Right atrium auricular region (tissue), 2 donors: ENCODE results near the gene STAT1. TPM values are rescaled to one million over a fixed set of nuclear protein-coding genes. Genes with fewer than 3 reads are reported as not detected.

ENCODE experiments used
- DNase-seq: peaks from one replicate; pipeline ENCODE4 v3.0.0-alpha.2; 2019; ENCODE audit warnings: low spot score
- H3K27ac ChIP-seq, 2 donors: fragments of 200-600 bp; sonication (generic); 1 replicate in 1 of 2; 2 replicates in 1 of 2; pipeline ENCODE4 v1.5.1; 2016 to 2019
- H3K27me3 ChIP-seq, 2 donors: fragments of 200-600 bp; sonication (generic); one replicate each; pipeline versions ENCODE4 v1.5.1 to v1.6.0; 2017 to 2019
- H3K36me3 ChIP-seq: fragments of 200-600 bp; sonication (generic); one replicate; pipeline ENCODE4 v1.5.1; 2016
- H3K4me1 ChIP-seq, 2 donors: fragments of 200-600 bp; sonication (generic); one replicate each; pipeline versions ENCODE4 v1.5.1 to v1.6.0; 2017 to 2019
- H3K4me3 ChIP-seq, 2 donors: fragments of 200-600 bp; sonication (generic); 1 replicate in 1 of 2; 2 replicates in 1 of 2; pipeline ENCODE4 v1.5.1; 2017 to 2019; ENCODE audit warnings: mild to moderate bottlenecking in 1 of 2, moderate library complexity in 1 of 2
- H3K9me3 ChIP-seq, 2 donors: fragments of 200-600 bp; sonication (generic); one replicate each; pipeline ENCODE4 v1.5.1; 2019
- total RNA-seq, 2 donors: library from RNA; depleted of rRNA; stranded (reverse); fragments of >200 nt; gene quantifications; one replicate each; pipeline ENCODE4 v1.1.0, GENCODE V29; 2016
- TF ChIP-seq, protein P1 (sequence below), 2 donors: fragments of 200-600 bp; sonication (generic); IDR thresholded peaks; one replicate each; pipeline ENCODE4 v1.5.1; 2019; ENCODE audit warnings: antibody characterized with exemption in 2 of 2

STAT1 gene
- total RNA-seq, 2 donors from 2014 or later, result 34.8 to 36.6 TPM

GRCh38 chr2:191003405-191004309 is 10.3 kb downstream of the STAT1 start:
- Histone ChIP-seq H3K36me3 (peaks cover 89% of the 10 kb centered on the region), H3K27ac (no peak overlapping the region), H3K4me1 (no peaks in the 10 kb centered on the region), H3K27me3 (no peaks in the 10 kb centered on the region), H3K9me3 (no peaks in the 10 kb centered on the region), H3K4me3 (no peak overlapping the region)
- TF ChIP-seq, protein P1, sequence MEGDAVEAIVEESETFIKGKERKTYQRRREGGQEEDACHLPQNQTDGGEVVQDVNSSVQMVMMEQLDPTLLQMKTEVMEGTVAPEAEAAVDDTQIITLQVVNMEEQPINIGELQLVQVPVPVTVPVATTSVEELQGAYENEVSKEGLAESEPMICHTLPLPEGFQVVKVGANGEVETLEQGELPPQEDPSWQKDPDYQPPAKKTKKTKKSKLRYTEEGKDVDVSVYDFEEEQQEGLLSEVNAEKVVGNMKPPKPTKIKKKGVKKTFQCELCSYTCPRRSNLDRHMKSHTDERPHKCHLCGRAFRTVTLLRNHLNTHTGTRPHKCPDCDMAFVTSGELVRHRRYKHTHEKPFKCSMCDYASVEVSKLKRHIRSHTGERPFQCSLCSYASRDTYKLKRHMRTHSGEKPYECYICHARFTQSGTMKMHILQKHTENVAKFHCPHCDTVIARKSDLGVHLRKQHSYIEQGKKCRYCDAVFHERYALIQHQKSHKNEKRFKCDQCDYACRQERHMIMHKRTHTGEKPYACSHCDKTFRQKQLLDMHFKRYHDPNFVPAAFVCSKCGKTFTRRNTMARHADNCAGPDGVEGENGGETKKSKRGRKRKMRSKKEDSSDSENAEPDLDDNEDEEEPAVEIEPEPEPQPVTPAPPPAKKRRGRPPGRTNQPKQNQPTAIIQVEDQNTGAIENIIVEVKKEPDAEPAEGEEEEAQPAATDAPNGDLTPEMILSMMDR (IDR thresholded peaks at IDR 0.05), result no peak
- DNase-seq, result no peak

GRCh38 chr2:191001624-191002023 is 12.3 kb downstream of the STAT1 start:
- H3K9me3 ChIP-seq, result no peaks in the 10 kb centered on the region
- no peak overlapping the region for H3K27ac ChIP-seq
- peaks cover 90% of the 10 kb centered on the region for H3K36me3 ChIP-seq
- H3K27me3 ChIP-seq, result no peaks in the 10 kb centered on the region
- no peaks in the 10 kb centered on the region for H3K4me1 ChIP-seq
- TF ChIP-seq, protein P1 (IDR thresholded peaks at IDR 0.05), result no peak
- H3K4me3 ChIP-seq, result no peak overlapping the region
- no peak for DNase-seq

GRCh38 chr2:191001032-191001431 is 12.9 kb downstream of the STAT1 start:
- H3K36me3 ChIP-seq, result peaks cover 90% of the 10 kb centered on the region
- H3K4me1 ChIP-seq, result no peaks in the 10 kb centered on the region
- H3K4me3 ChIP-seq, result no peak overlapping the region
- TF ChIP-seq, protein P1 (IDR thresholded peaks at IDR 0.05), result no peak
- H3K27ac ChIP-seq, result peak overlapping the region in 1 of 2 donors; percentile 25
- no peaks in the 10 kb centered on the region for H3K9me3 ChIP-seq
- H3K27me3 ChIP-seq, result no peaks in the 10 kb centered on the region
- no peak for DNase-seq

DNA sequence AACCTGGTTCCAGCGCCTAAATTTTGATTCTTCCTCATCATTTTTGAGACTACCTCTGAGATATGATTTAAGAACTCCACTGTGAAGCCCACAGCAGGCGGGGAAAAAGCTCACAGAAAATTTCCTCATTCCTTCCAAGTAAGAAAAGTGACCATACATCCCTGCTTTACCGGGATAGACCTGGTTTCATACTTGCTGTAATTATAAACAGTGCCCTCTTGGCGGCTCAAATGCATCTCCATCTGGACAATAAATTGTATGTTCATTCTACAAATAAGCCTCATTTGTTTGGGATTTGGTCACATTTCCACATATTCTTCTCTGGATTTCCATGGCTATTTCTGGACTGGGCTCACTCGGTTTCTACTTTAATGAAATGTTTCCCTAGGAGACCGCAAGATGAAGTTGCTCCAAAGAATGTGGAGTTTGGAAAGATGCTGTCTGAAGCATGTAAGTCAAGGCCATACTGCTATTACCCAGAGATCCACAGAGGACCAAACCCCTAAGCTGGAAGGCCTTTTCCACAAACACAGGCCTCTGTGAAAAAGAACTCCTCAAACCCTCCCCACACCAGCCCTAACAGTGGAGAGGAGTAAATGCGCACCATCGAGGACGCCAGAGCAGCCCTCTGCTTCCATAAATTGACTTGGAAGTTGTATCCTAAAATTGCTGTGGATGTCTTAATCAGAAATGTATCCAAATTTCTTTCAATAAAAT is 13.9 kb downstream of the STAT1 start:
- TF ChIP-seq, protein P1 (IDR thresholded peaks at IDR 0.05), result no peak
- H3K36me3 ChIP-seq, result peaks cover 90% of the 10 kb centered on the region
- peak overlapping the region in 1 of 2 donors; percentile 25 for H3K27ac ChIP-seq
- no peak for DNase-seq
- no peaks in the 10 kb centered on the region for H3K9me3 ChIP-seq
- no peak overlapping the region for H3K4me3 ChIP-seq
- H3K27me3 ChIP-seq, result no peaks in the 10 kb centered on the region
- H3K4me1 ChIP-seq, result no peaks in the 10 kb centered on the region

GRCh38 chr2:190999058-190999457 is 14.9 kb downstream of the STAT1 start:
- H3K9me3 ChIP-seq, result no peaks in the 10 kb centered on the region
- H3K36me3 ChIP-seq, result peaks cover 90% of the 10 kb centered on the region

More at GRCh38 chr2:190999058-190999457, 14.9 kb downstream of the STAT1 start:
- H3K27ac ChIP-seq, result no peak overlapping the region
- H3K4me3 ChIP-seq, result no peak overlapping the region
- no peaks in the 10 kb centered on the region for H3K27me3 ChIP-seq
- TF ChIP-seq, protein P1 (IDR thresholded peaks at IDR 0.05), result no peak
- H3K4me1 ChIP-seq, result no peaks in the 10 kb centered on the region
- no peak for DNase-seq
